Endothelial cell of umbilical vein (primary cell): Measurements from ENCODE around the gene TM4SF20. TPM values are rescaled to one million over a fixed set of nuclear protein-coding genes. Genes with fewer than 3 reads are reported as not detected.

ENCODE experiments used
- BruUV-seq: library from RNA; stranded (reverse); fragments of 400-500 nt; replicated peaks from 2 replicates; lab custom pipeline; 2021; lab: Mats Ljungman, UMichigan
- CTCF ChIA-PET: fragments of 300-600, 350-600 bp; sonication (Branson Sonifier 250); formaldehyde crosslinking; loops from one replicate; lab custom pipeline; 2021; ENCODE audit warnings: antibody characterized with exemption, inconsistent platforms; lab: Charles Lee
- POLR2A ChIA-PET: fragments of 300-600, 350-600 bp; sonication (Branson Sonifier 250); formaldehyde crosslinking; loops from one replicate; lab custom pipeline; 2021; ENCODE audit warnings: antibody characterized with exemption, inconsistent platforms; lab: Charles Lee
- DNase-seq: peaks from one replicate; pipeline ENCODE4 v3.0.0-alpha.2; 2011; ENCODE audit warnings: low read depth, low spot score
- FAIRE-seq: peaks from 2 replicates; lab custom pipeline; 2011; peaks lifted over from hg19 to GRCh38; lab: Jason Lieb, UNC
- H2AFZ ChIP-seq: 2 replicates; pipeline ENCODE4 v1.6.0; 2012; ENCODE audit warnings: low read depth, low read length, control low read depth, inconsistent platforms
- H3K27ac ChIP-seq: 2 replicates; pipeline ENCODE4 v1.5.1; 2011; ENCODE audit warnings: low read depth, mild to moderate bottlenecking, control low read depth, low read length, moderate library complexity; ENCODE audit not compliant: insufficient read depth
- H3K27me3 ChIP-seq, 2 experiments: 2 replicates each; pipeline versions ENCODE4 v1.6.0 to v1.6.1; 2011; ENCODE audit warnings: low read length in 2 of 2, mixed read lengths in 1 of 2; ENCODE audit not compliant: control insufficient read depth in 2 of 2, insufficient read depth in 2 of 2
- H3K36me3 ChIP-seq, 2 experiments: 2 replicates in 1 of 2; 3 replicates in 1 of 2; pipeline ENCODE4 v1.5.1; 2011; ENCODE audit warnings: low read length in 2 of 2, mild to moderate bottlenecking in 1 of 2, moderate library complexity in 1 of 2; ENCODE audit not compliant: control insufficient read depth in 2 of 2, insufficient read depth in 2 of 2; ENCODE audit errors: extremely low read depth in 1 of 2
- H3K4me1 ChIP-seq: 3 replicates; pipeline ENCODE4 v1.5.1; 2011; ENCODE audit warnings: mild to moderate bottlenecking, low read length; ENCODE audit not compliant: control insufficient read depth, insufficient read depth; ENCODE audit errors: extremely low read depth
- H3K4me2 ChIP-seq: 2 replicates; pipeline ENCODE4 v1.6.1; 2011; ENCODE audit warnings: low read length, control low read depth, mixed read lengths; ENCODE audit not compliant: insufficient read depth
- H3K4me3 ChIP-seq, 3 experiments: fragments of 200-600 bp in 1 of 3; sonication (generic), shearing (Covaris generic) in 1 of 3; replicated peaks in 1 of 3; 2 replicates each; pipeline ENCODE4 v1.5.1; 2011 to 2016; ENCODE audit warnings: control low read depth in 3 of 3, low read length in 3 of 3, mild to moderate bottlenecking in 2 of 3, inconsistent platforms in 1 of 3, low read depth in 1 of 3, moderate library complexity in 1 of 3; ENCODE audit not compliant: insufficient read depth in 1 of 3
- H3K79me2 ChIP-seq: 2 replicates; pipeline ENCODE4 v1.6.0; 2012; ENCODE audit warnings: low read length, inconsistent platforms; ENCODE audit not compliant: control insufficient read depth, insufficient read depth
- H3K9ac ChIP-seq: replicated peaks from 2 replicates; pipeline ENCODE3; 2011; ENCODE audit warnings: low read length, control low read depth; ENCODE audit not compliant: insufficient read depth; ENCODE audit errors: extremely low read depth
- H3K9me1 ChIP-seq: replicated peaks from 3 replicates; pipeline ENCODE4 v1.6.0; 2011; ENCODE audit warnings: mild to moderate bottlenecking, low read length; ENCODE audit not compliant: control insufficient read depth, insufficient read depth; ENCODE audit errors: extremely low read depth
- H3K9me3 ChIP-seq: replicated peaks from 2 replicates; pipeline ENCODE4 v1.5.1; 2012; ENCODE audit warnings: low read length, inconsistent platforms; ENCODE audit not compliant: control insufficient read depth, insufficient read depth
- H4K20me1 ChIP-seq: replicated peaks from 2 replicates; pipeline ENCODE3; 2011; ENCODE audit warnings: mild to moderate bottlenecking, low read length; ENCODE audit not compliant: control insufficient read depth, insufficient read depth; ENCODE audit errors: extremely low read depth
- CTCF ChIP-seq, 2 donors: IDR thresholded peaks; 1 replicate in 1 of 2; 2 replicates in 1 of 2; pipeline ENCODE4 v1.5.1; 2011; ENCODE audit warnings: low read length in 2 of 2, mild to moderate bottlenecking in 2 of 2, moderate library complexity in 2 of 2, control low read depth in 1 of 2, inconsistent platforms in 1 of 2, low read depth in 1 of 2; ENCODE audit not compliant: insufficient read depth in 1 of 2; ENCODE audit errors: extremely low read depth in 1 of 2
- EZH2 ChIP-seq: IDR thresholded peaks from 2 replicates; pipeline ENCODE4 v1.6.1; 2012; ENCODE audit warnings: borderline replicate concordance, low read depth, mild to moderate bottlenecking, moderate library complexity, low read length, inconsistent platforms; ENCODE audit not compliant: severe bottlenecking
- FOS ChIP-seq: IDR thresholded peaks from 2 replicates; pipeline ENCODE4 v1.6.1; 2011; ENCODE audit warnings: mild to moderate bottlenecking, low read length, moderate library complexity, borderline replicate concordance; ENCODE audit not compliant: insufficient read depth
- GATA2 ChIP-seq: IDR thresholded peaks from 2 replicates; pipeline ENCODE4 v1.7.0; 2011; ENCODE audit warnings: low read depth, mild to moderate bottlenecking, moderate library complexity, mixed read lengths, low read length; ENCODE audit not compliant: insufficient read length, insufficient read depth
- JUN ChIP-seq: IDR thresholded peaks from 2 replicates; pipeline ENCODE4 v1.6.1; 2011; ENCODE audit warnings: borderline replicate concordance, low read depth; ENCODE audit not compliant: insufficient read length, insufficient read depth
- MYC ChIP-seq: IDR thresholded peaks from one replicate; pipeline ENCODE4 v1.6.1; 2011; ENCODE audit warnings: mild to moderate bottlenecking, low read depth, low read length
- POLR2A ChIP-seq: IDR thresholded peaks from 2 replicates; pipeline ENCODE4 v1.6.1; 2012; ENCODE audit warnings: low read depth, mild to moderate bottlenecking, control low read depth, low read length
- POLR2AphosphoS5 ChIP-seq: IDR thresholded peaks from 2 replicates; pipeline ENCODE4 v1.6.1; 2012; ENCODE audit warnings: low read depth, mild to moderate bottlenecking, control low read depth, low read length, moderate library complexity; ENCODE audit not compliant: insufficient read depth
- dilution Hi-C: fragments of 300-500 bp; cut with MboI; formaldehyde crosslinking; loops from one replicate; pipeline ENCODE4 v1.15.0; 2019; ENCODE audit warnings: low sequenced_read_pairs; ENCODE audit not compliant: extremely low pct_ligation_motif_present
- intact Hi-C: fragments of 100-400 bp; cut with micrococcal nuclease; formaldehyde crosslinking; loops from one replicate; pipeline ENCODE4 v1.10.0; 2022
- polyA plus RNA-seq, 4 experiments: library from polyadenylated mRNA; depleted of rRNA in 3 of 4; stranded (reverse) in 3 of 4; unstranded in 1 of 4; fragments of >200 nt; gene quantifications; 2 replicates each; pipeline versions ENCODE4 v1.2.1 to v1.2.3, GENCODE V29; 2011 to 2012; ENCODE audit warnings: missing spikeins in 1 of 4
- total RNA-seq: library from RNA; stranded (reverse); gene quantifications from 2 replicates; pipeline ENCODE4 v1.2.3, GENCODE V29; 2021
- TF ChIP-seq, protein P1 (sequence below): IDR thresholded peaks from 2 replicates; pipeline ENCODE4 v1.6.1; 2011; ENCODE audit not compliant: insufficient read depth, insufficient read length

TM4SF20 gene
- total and polyA plus RNA-seq, 2 donors (not counting 3 experiments of a cell fraction or from before 2014, with no cell fraction given): not detected

GRCh38 chr2:227406177-227407031, 27.3 kb upstream of the TM4SF20 start:
- Histone ChIP-seq H3K27ac (peak overlapping the region; percentile 85), H3K9me1 (no peaks in the 10 kb centered on the region), H3K4me3 (no peak overlapping the region), H3K9ac (peak overlapping the region; percentile 57), H3K9me3 (no peaks in the 10 kb centered on the region), H3K36me3 (no peaks in the 10 kb centered on the region), H3K27me3 (no peaks in the 10 kb centered on the region), H2AFZ (peak overlapping the region; percentile 70), H3K4me2 (peak overlapping the region; percentile 25), H3K79me2 (no peaks in the 10 kb centered on the region), H3K4me1 (peaks cover 8% of the 10 kb centered on the region), H4K20me1 (no peaks in the 10 kb centered on the region)
- dilution Hi-C loops (no loop called here), intact Hi-C loops (loop anchor here (1.0 to 5.0 kb wide), 10 partner anchors 9 to 478 kb away; partner anchors contain the start of gene AGFG1)
- ChIA-PET POLR2A (interaction anchor here (0.5 to 1.4 kb wide), 3 partner anchors 9 to 360 kb away, joined by 3 to 5 read pairs (median 3); no protein-coding TSS in a partner anchor), CTCF (interaction anchor here (0.6 to 3.8 kb wide), 35 partner anchors 10 to 1741 kb away, joined by 3 to 139 read pairs (median 4); no protein-coding TSS in a partner anchor)
- DNase-seq: peak; percentile 96
- peak; percentile 99 for FAIRE-seq
- peak; percentile 66 for TF ChIP-seq POLR2AphosphoS5
- no peak for TF ChIP-seq EZH2
- peak; percentile 57 for TF ChIP-seq FOS
- TF ChIP-seq POLR2A: peak; percentile 50
- peak; percentile 72 for TF ChIP-seq JUN
- TF ChIP-seq GATA2: peak; percentile 59
- TF ChIP-seq, protein P1, sequence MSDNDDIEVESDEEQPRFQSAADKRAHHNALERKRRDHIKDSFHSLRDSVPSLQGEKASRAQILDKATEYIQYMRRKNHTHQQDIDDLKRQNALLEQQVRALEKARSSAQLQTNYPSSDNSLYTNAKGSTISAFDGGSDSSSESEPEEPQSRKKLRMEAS: no peak
- no peak for TF ChIP-seq MYC
- TF ChIP-seq CTCF (IDR thresholded peaks at IDR 0.05; ENCODE audit: extremely low read depth in 1 of 2, insufficient read depth in 1 of 2, low read depth in 1 of 2, low read length in 2 of 2): peak; percentile 57 to 81
- TSS peak; percentile 93 for BruUV-seq
